Left renal pelvis (tissue), 4 donors: ENCODE data around the gene MRPS16. TPM values are rescaled to one million over a fixed set of nuclear protein-coding genes. Genes with fewer than 3 reads are reported as not detected.
A peak's percentile ranks its signal among the peaks of the same experiment; 100 is the strongest.
"Not testable (repeated sequence)": the region's sequence is repeated elsewhere in the genome, so short reads cannot be mapped to it uniquely, and the experiment has no call there.

Source experiments
- DNase-seq, 4 donors: peaks; one replicate each; pipeline ENCODE4 v3.0.0-alpha.2; 2013; ENCODE audit warnings: low read depth in 4 of 4, low spot score in 3 of 4
- polyA plus RNA-seq, 4 donors: library from polyadenylated mRNA; unstranded; fragments of 120-200 nt; gene quantifications; one replicate each; pipeline ENCODE4 v1.2.1, GENCODE V29; 2013; ENCODE audit not compliant: insufficient read length in 4 of 4

Gene MRPS16
- polyA plus RNA-seq, result 10 to 100 TPM; 60.8 to 93.7 (median 76.2) TPM

- peak; percentile 91 to 95 (median 94) for DNase-seq
Observed at GRCh38 chr10:73252445-73253224, at the start of gene MRPS16. Gene MRPS16 (minus strand): TSS chr10:73252644. CDS start chr10:73252482, 162 bp downstream.

- no peak for DNase-seq
Observed at GRCh38 chr10:73296946-73297345, 44.5 kb upstream of the MRPS16 start.

- no peak for DNase-seq
Observed at GRCh38 chr10:73293461-73293860, 41.0 kb upstream of the MRPS16 start.

- DNase-seq, result no peak
Observed at GRCh38 chr10:73289958-73290357, 37.5 kb upstream of the MRPS16 start.

- DNase-seq, result no peak
Observed at GRCh38 chr10:73287441-73287840, 35.0 kb upstream of the MRPS16 start.

GRCh38 chr10:73281097-73281496 is 28.7 kb upstream of the MRPS16 start:
- no peak for DNase-seq

- no peak for DNase-seq
Observed at GRCh38 chr10:73264423-73264822, 12.0 kb upstream of the MRPS16 start.

GRCh38 chr10:73263693-73264347 is 11.4 kb upstream of the MRPS16 start:
- no peak for DNase-seq

GRCh38 chr10:73262880-73263555 is 10.6 kb upstream of the MRPS16 start:
- DNase-seq, result no peak

- no peak for DNase-seq
Observed at GRCh38 chr10:73262105-73262730, 9.8 kb upstream of the MRPS16 start.

GRCh38 chr10:73261362-73261995 is 9.0 kb upstream of the MRPS16 start:
- DNase-seq, result no peak

GRCh38 chr10:73258612-73259011 is 6.2 kb upstream of the MRPS16 start:
- not testable (repeated sequence) for DNase-seq

GRCh38 chr10:73253225-73253555 is 746 bp upstream of the MRPS16 start:
- no peak for DNase-seq

- no peak for DNase-seq
Observed at GRCh38 chr10:73251683-73252444, 580 bp downstream of the MRPS16 start.

- DNase-seq, result no peak
Observed at GRCh38 chr10:73248259-73248724, 4.2 kb downstream of the MRPS16 start.

- DNase-seq, result no peak
Observed at GRCh38 chr10:73247509-73248258, 4.8 kb downstream of the MRPS16 start.

- DNase-seq, result peak; percentile 89 to 92 (median 90)
Observed at GRCh38 chr10:73246646-73247508, 5.6 kb downstream of the MRPS16 start, which contains the start of gene DNAJC9. Gene DNAJC9 (minus strand): TSS chr10:73247255. CDS start chr10:73247189, 66 bp downstream.

GRCh38 chr10:73246322-73246645 is 6.2 kb downstream of the MRPS16 start:
- no peak for DNase-seq
